GM23338 (cell line): ENCODE results near the gene BCL2. TPM values are rescaled to one million over a fixed set of nuclear protein-coding genes. Genes with fewer than 3 reads are reported as not detected.

ENCODE experiments used
- ATAC-seq: fragments of 200-7000 bp; cut with Tn5 transposase; 3 replicates; pipeline ENCODE4 v1.9.1; 2020
- DNase-seq: peaks from one replicate; pipeline ENCODE4 v3.0.0-alpha.2; 2015; ENCODE audit warnings: low spot score
- H2AFZ ChIP-seq: fragments of 200-600 bp; sonication (generic); 2 replicates; pipeline ENCODE4 v1.8.0; 2016; ENCODE audit warnings: antibody characterized with exemption, mild to moderate bottlenecking, moderate library complexity
- H3F3A ChIP-seq: fragments of 200-600 bp; sonication (generic); replicated peaks from 2 replicates; pipeline ENCODE4 v1.8.0; 2017; ENCODE audit warnings: antibody characterized with exemption, mixed run types, low read depth
- H3K27ac ChIP-seq: fragments of 200-600 bp; sonication (generic); 2 replicates; pipeline ENCODE4 v1.6.1; 2016; ENCODE audit warnings: low read depth
- H3K27me3 ChIP-seq: fragments of 200-600 bp; sonication (generic); 2 replicates; pipeline ENCODE4 v1.8.0; 2016; ENCODE audit warnings: mild to moderate bottlenecking, mixed run types, moderate library complexity; ENCODE audit not compliant: insufficient read depth
- H3K36me3 ChIP-seq: fragments of 200-600 bp; sonication (generic); 2 replicates; pipeline ENCODE4 v1.8.0; 2016; ENCODE audit warnings: mild to moderate bottlenecking; ENCODE audit not compliant: insufficient read depth
- H3K4me1 ChIP-seq: fragments of 200-600 bp; sonication (generic); 2 replicates; pipeline ENCODE4 v1.8.0; 2016; ENCODE audit warnings: mild to moderate bottlenecking, moderate library complexity; ENCODE audit not compliant: insufficient read depth
- H3K4me2 ChIP-seq: fragments of 200-600 bp; sonication (generic); 2 replicates; pipeline ENCODE4 v1.7.1; 2017; ENCODE audit warnings: mixed run types
- H3K4me3 ChIP-seq: fragments of 200-600 bp; sonication (generic); 2 replicates; pipeline ENCODE4 v1.6.1; 2016; ENCODE audit warnings: mixed run types
- H3K79me2 ChIP-seq: fragments of 200-600 bp; sonication (generic); replicated peaks from 2 replicates; pipeline ENCODE4 v1.8.0; 2017; ENCODE audit warnings: mild to moderate bottlenecking; ENCODE audit not compliant: insufficient read depth
- H3K9me2 ChIP-seq: fragments of 200-600 bp; sonication (generic); 2 replicates; pipeline ENCODE4 v1.8.0; 2017; ENCODE audit not compliant: insufficient read depth
- H4K20me1 ChIP-seq: fragments of 200-600 bp; sonication (generic); replicated peaks from 2 replicates; pipeline ENCODE4 v1.8.0; 2017; ENCODE audit warnings: mild to moderate bottlenecking; ENCODE audit not compliant: insufficient read depth
- H3K27ac Mint-ChIP-seq: 2 replicates; pipeline ENCODE4 v1.8.0; 2020; ENCODE audit warnings: inconsistent platforms, mild to moderate bottlenecking, moderate library complexity, mixed read lengths
- H3K27me3 Mint-ChIP-seq: 3 replicates; pipeline ENCODE4 v1.8.0; 2022; ENCODE audit warnings: low read depth, mild to moderate bottlenecking, moderate library complexity, mixed read lengths, inconsistent platforms; ENCODE audit not compliant: insufficient read depth, poor library complexity
- H3K36me3 Mint-ChIP-seq: 3 replicates; pipeline ENCODE4 v1.8.0; 2021; ENCODE audit warnings: low read depth, mild to moderate bottlenecking, inconsistent platforms, moderate library complexity, mixed read lengths
- H3K4me1 Mint-ChIP-seq: 3 replicates; pipeline ENCODE4 v1.8.0; 2020; ENCODE audit warnings: mild to moderate bottlenecking, inconsistent platforms, mixed read lengths
- H3K4me3 Mint-ChIP-seq: 3 replicates; pipeline ENCODE4 v1.8.0; 2021; ENCODE audit warnings: moderate library complexity, mild to moderate bottlenecking, inconsistent platforms, mixed read lengths
- H3K9me3 Mint-ChIP-seq: 3 replicates; pipeline ENCODE4 v1.8.0; 2020; ENCODE audit warnings: moderate library complexity, mild to moderate bottlenecking, inconsistent platforms, mixed read lengths
- ETS1 ChIP-seq: IDR thresholded peaks from 2 replicates; pipeline ENCODE4 v1.6.1; 2016; ENCODE audit warnings: antibody characterized with exemption
- EZH2 ChIP-seq: fragments of 200-600 bp; sonication (generic); IDR thresholded peaks from one replicate; pipeline ENCODE4 v1.8.0; 2017; ENCODE audit warnings: antibody characterized with exemption, mild to moderate bottlenecking, low read depth; ENCODE audit not compliant: unreplicated experiment
- EZH2phosphoT487 ChIP-seq: fragments of 200-600 bp; sonication (generic); IDR thresholded peaks from one replicate; pipeline ENCODE4 v1.8.1; 2018; ENCODE audit warnings: antibody characterized with exemption; ENCODE audit not compliant: unreplicated experiment
- JUNB ChIP-seq: IDR thresholded peaks from one replicate; pipeline ENCODE4 v1.6.1; 2016; ENCODE audit warnings: antibody characterized with exemption; ENCODE audit not compliant: unreplicated experiment
- NANOG ChIP-seq: IDR thresholded peaks from 2 replicates; pipeline ENCODE4 v1.6.1; 2016; ENCODE audit warnings: antibody characterized with exemption, borderline replicate concordance
- STAT1 ChIP-seq: IDR thresholded peaks from one replicate; pipeline ENCODE4 v1.6.1; 2016; ENCODE audit warnings: antibody characterized with exemption; ENCODE audit not compliant: unreplicated experiment
- ZNF114 ChIP-seq: fragments of 250-450 bp; sonication (Bioruptor Pico); IDR thresholded peaks from 2 replicates; pipeline ENCODE4 v1.5.0; 2020; ENCODE audit warnings: mild to moderate bottlenecking, moderate library complexity
- ZNF331 ChIP-seq: fragments of 250-450 bp; sonication (Bioruptor Pico); IDR thresholded peaks from 2 replicates; pipeline ENCODE4 v1.5.0; 2020; ENCODE audit warnings: low read depth, mild to moderate bottlenecking, moderate library complexity
- polyA plus RNA-seq: library from polyadenylated mRNA; unstranded; fragments of >200 nt; fragmentation: Nextera tagmentation; extraction: Ambion mirVana; gene quantifications from 2 replicates; pipeline ENCODE4 v1.2.1, GENCODE V29; 2016
- total RNA-seq: library from RNA; depleted of rRNA; stranded (reverse); fragments of >200 nt; shearing (Covaris generic); gene quantifications from 2 replicates; pipeline ENCODE4 v1.2.3, GENCODE V29; 2014
- TF ChIP-seq, protein P1 (sequence below): IDR thresholded peaks from one replicate; pipeline ENCODE4 v1.6.1; 2018; ENCODE audit warnings: antibody characterized with exemption; ENCODE audit not compliant: unreplicated experiment
- TF ChIP-seq, protein P2 (sequence below), 2 experiments: fragments of 200-600 bp in 1 of 2; sonication (generic) in 1 of 2; conservative IDR thresholded peaks; 2 replicates each; pipeline versions ENCODE4 v1.5.1 to v1.6.1; 2016 to 2017; ENCODE audit warnings: antibody characterized with exemption in 2 of 2, low read depth in 2 of 2, mild to moderate bottlenecking in 2 of 2, moderate library complexity in 1 of 2

The BCL2 gene
- total and polyA plus RNA-seq, 2 experiments from 2014 or later: 1.2 to 4.0 TPM

DNA sequence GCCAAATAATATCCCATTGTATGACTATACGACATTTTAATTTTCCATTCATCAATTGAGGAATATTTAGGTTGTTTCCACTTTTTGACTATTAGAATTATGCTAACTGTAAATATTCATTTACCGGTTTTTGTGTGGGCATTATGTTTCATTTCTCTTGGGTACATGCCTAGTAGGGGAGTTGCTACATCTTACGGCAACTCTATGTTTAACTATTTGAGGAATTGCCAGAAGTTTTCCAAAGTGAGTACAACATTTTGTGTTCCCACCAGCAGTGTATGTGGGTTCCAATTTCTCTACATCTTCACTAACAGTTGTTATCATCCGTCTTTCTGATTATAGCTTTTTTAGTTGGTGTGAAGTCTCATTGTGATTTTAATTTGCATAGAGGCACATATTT, 49.0 kb upstream of the BCL2 start:
- no peak for TF ChIP-seq ZNF114 (CRISPR knock-in tag)
- TF ChIP-seq NANOG: no peak
- no peak for TF ChIP-seq EZH2
- no peak for TF ChIP-seq ZNF331 (CRISPR knock-in tag)
- TF ChIP-seq JUNB: no peak
- no peak for TF ChIP-seq STAT1
- TF ChIP-seq, protein P1, sequence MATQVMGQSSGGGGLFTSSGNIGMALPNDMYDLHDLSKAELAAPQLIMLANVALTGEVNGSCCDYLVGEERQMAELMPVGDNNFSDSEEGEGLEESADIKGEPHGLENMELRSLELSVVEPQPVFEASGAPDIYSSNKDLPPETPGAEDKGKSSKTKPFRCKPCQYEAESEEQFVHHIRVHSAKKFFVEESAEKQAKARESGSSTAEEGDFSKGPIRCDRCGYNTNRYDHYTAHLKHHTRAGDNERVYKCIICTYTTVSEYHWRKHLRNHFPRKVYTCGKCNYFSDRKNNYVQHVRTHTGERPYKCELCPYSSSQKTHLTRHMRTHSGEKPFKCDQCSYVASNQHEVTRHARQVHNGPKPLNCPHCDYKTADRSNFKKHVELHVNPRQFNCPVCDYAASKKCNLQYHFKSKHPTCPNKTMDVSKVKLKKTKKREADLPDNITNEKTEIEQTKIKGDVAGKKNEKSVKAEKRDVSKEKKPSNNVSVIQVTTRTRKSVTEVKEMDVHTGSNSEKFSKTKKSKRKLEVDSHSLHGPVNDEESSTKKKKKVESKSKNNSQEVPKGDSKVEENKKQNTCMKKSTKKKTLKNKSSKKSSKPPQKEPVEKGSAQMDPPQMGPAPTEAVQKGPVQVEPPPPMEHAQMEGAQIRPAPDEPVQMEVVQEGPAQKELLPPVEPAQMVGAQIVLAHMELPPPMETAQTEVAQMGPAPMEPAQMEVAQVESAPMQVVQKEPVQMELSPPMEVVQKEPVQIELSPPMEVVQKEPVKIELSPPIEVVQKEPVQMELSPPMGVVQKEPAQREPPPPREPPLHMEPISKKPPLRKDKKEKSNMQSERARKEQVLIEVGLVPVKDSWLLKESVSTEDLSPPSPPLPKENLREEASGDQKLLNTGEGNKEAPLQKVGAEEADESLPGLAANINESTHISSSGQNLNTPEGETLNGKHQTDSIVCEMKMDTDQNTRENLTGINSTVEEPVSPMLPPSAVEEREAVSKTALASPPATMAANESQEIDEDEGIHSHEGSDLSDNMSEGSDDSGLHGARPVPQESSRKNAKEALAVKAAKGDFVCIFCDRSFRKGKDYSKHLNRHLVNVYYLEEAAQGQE: no peak
- TF ChIP-seq, protein P2, sequence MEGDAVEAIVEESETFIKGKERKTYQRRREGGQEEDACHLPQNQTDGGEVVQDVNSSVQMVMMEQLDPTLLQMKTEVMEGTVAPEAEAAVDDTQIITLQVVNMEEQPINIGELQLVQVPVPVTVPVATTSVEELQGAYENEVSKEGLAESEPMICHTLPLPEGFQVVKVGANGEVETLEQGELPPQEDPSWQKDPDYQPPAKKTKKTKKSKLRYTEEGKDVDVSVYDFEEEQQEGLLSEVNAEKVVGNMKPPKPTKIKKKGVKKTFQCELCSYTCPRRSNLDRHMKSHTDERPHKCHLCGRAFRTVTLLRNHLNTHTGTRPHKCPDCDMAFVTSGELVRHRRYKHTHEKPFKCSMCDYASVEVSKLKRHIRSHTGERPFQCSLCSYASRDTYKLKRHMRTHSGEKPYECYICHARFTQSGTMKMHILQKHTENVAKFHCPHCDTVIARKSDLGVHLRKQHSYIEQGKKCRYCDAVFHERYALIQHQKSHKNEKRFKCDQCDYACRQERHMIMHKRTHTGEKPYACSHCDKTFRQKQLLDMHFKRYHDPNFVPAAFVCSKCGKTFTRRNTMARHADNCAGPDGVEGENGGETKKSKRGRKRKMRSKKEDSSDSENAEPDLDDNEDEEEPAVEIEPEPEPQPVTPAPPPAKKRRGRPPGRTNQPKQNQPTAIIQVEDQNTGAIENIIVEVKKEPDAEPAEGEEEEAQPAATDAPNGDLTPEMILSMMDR (conservative IDR thresholded peaks at IDR 0.05; ENCODE audit: low read depth in 2 of 2): no peak
- TF ChIP-seq ETS1: no peak
- no peak for TF ChIP-seq EZH2phosphoT487
- H3K27me3 Mint-ChIP-seq: peaks cover 3% of the 10 kb centered on the region
- H3K36me3 Mint-ChIP-seq: peaks cover 18% of the 10 kb centered on the region
- H3K27ac ChIP-seq: no peak overlapping the region
- peaks cover 8% of the 10 kb centered on the region; the same call in 1 of the 2 replicates for H3K4me1 ChIP-seq
- no peak overlapping the region for H2AFZ ChIP-seq
- no peak for ATAC-seq
- peaks cover 12% of the 10 kb centered on the region for H4K20me1 ChIP-seq
- H3K36me3 ChIP-seq: no peaks in the 10 kb centered on the region
- peaks cover 14% of the 10 kb centered on the region; the same call in 2 of the 3 replicates for H3K4me1 Mint-ChIP-seq
- DNase-seq: no peak
- H3F3A ChIP-seq: 0 out of 2 replicates have a peak, but pooled peaks cover 3% of the 10 kb centered on the region
- H3K79me2 ChIP-seq: peaks cover 25% of the 10 kb centered on the region
- no peaks in the 10 kb centered on the region for H3K27me3 ChIP-seq
- peak overlapping the region; percentile 77 for H3K4me3 ChIP-seq
- H3K27ac Mint-ChIP-seq: no peak overlapping the region
- no peaks in the 10 kb centered on the region for H3K9me2 ChIP-seq
- peak overlapping the region; percentile 99 for H3K4me2 ChIP-seq
- H3K4me3 Mint-ChIP-seq: peak overlapping the region; percentile 92
- peaks cover 14% of the 10 kb centered on the region for H3K9me3 Mint-ChIP-seq
